Keratinocyte (primary cell): ENCODE results near the gene NEU4. TPM values are rescaled to one million over a fixed set of nuclear protein-coding genes. Genes with fewer than 3 reads are reported as not detected.

Experiments
- DNase-seq: peaks from one replicate; pipeline ENCODE4 v3.0.0-alpha.2; 2011; ENCODE audit warnings: low read depth, missing footprints, low spot score
- FAIRE-seq: peaks from 2 replicates; lab custom pipeline; 2011; peaks lifted over from hg19 to GRCh38; lab: Jason Lieb, UNC
- H2AFZ ChIP-seq: 2 replicates; pipeline ENCODE4 v1.6.0; 2012; ENCODE audit warnings: low read length, control low read depth, inconsistent platforms; ENCODE audit not compliant: control insufficient read depth
- H3K27ac ChIP-seq: 2 replicates; pipeline ENCODE4 v1.5.1; 2011; ENCODE audit warnings: low read length; ENCODE audit not compliant: control insufficient read depth, insufficient read depth
- H3K27me3 ChIP-seq: 3 replicates; pipeline ENCODE4 v1.6.0; 2011; ENCODE audit warnings: low read length; ENCODE audit not compliant: control insufficient read depth, insufficient read depth; ENCODE audit errors: extremely low read depth
- H3K36me3 ChIP-seq, 2 experiments: 2 replicates in 1 of 2; 3 replicates in 1 of 2; pipeline ENCODE4 v1.5.1; 2011; ENCODE audit warnings: low read length in 2 of 2, mild to moderate bottlenecking in 1 of 2; ENCODE audit not compliant: control insufficient read depth in 2 of 2, insufficient read depth in 2 of 2; ENCODE audit errors: extremely low read depth in 1 of 2
- H3K4me1 ChIP-seq: 3 replicates; pipeline ENCODE4 v1.5.1; 2011; ENCODE audit warnings: low read length; ENCODE audit not compliant: control insufficient read depth, insufficient read depth; ENCODE audit errors: extremely low read depth
- H3K4me2 ChIP-seq: 3 replicates; pipeline ENCODE4 v1.6.0; 2011; ENCODE audit warnings: low read depth, low read length; ENCODE audit not compliant: control insufficient read depth, insufficient read depth; ENCODE audit errors: extremely low read depth
- H3K4me3 ChIP-seq, 3 experiments: fragments of 200-600 bp in 1 of 3; sonication (generic) in 1 of 3; 2 replicates in 2 of 3; 3 replicates in 1 of 3; pipeline ENCODE4 v1.5.1; 2011 to 2016; ENCODE audit warnings: low read length in 3 of 3, mild to moderate bottlenecking in 3 of 3, control low read depth in 2 of 3, inconsistent platforms in 1 of 3, low read depth in 1 of 3, mixed read lengths in 1 of 3, mixed run types in 1 of 3, moderate library complexity in 1 of 3; ENCODE audit not compliant: control insufficient read depth in 2 of 3, insufficient read depth in 2 of 3; ENCODE audit errors: extremely low read depth in 1 of 3
- H3K79me2 ChIP-seq: 2 replicates; pipeline ENCODE4 v1.6.0; 2012; ENCODE audit warnings: low read length; ENCODE audit not compliant: control insufficient read depth, insufficient read depth
- H3K9ac ChIP-seq: 3 replicates; pipeline ENCODE4 v1.6.0; 2011; ENCODE audit warnings: low read length; ENCODE audit not compliant: control insufficient read depth, insufficient read depth; ENCODE audit errors: extremely low read depth
- H3K9me1 ChIP-seq: 3 replicates; pipeline ENCODE4 v1.6.0; 2011; ENCODE audit warnings: low read length; ENCODE audit not compliant: control insufficient read depth, insufficient read depth; ENCODE audit errors: extremely low read depth
- H3K9me3 ChIP-seq: 2 replicates; pipeline ENCODE4 v1.5.1; 2012; ENCODE audit warnings: low read depth, low read length; ENCODE audit not compliant: control insufficient read depth
- H4K20me1 ChIP-seq: 3 replicates; pipeline ENCODE4 v1.6.0; 2011; ENCODE audit warnings: low read length; ENCODE audit not compliant: control insufficient read depth, insufficient read depth; ENCODE audit errors: extremely low read depth
- EZH2 ChIP-seq: IDR thresholded peaks from one replicate; pipeline ENCODE4 v1.6.1; 2012; ENCODE audit warnings: inconsistent platforms, mild to moderate bottlenecking, low read length, moderate library complexity
- dilution Hi-C: fragments of 300-500 bp; cut with MboI; formaldehyde crosslinking; loops from one replicate; pipeline ENCODE4 v1.7.0; 2020; ENCODE audit warnings: low sequenced_read_pairs; ENCODE audit not compliant: extremely low pct_ligation_motif_present
- polyA plus RNA-seq, 5 experiments: library from polyadenylated mRNA; depleted of rRNA in 3 of 5; stranded (reverse) in 3 of 5; stranded (forward) in 1 of 5; unstranded in 1 of 5; fragments of >200 nt; gene quantifications; 1 replicate in 1 of 5; 2 replicates in 3 of 5; 3 replicates in 1 of 5; pipeline versions ENCODE4 v1.2.1 to v1.2.3, GENCODE V29; 2011 to 2012; ENCODE audit warnings: missing spikeins in 2 of 5, low read depth in 1 of 5, low replicate concordance in 1 of 5
- TF ChIP-seq, protein P1 (sequence below), 3 experiments: IDR thresholded peaks in 1 of 3; conservative IDR thresholded peaks in 1 of 3; optimal IDR thresholded peaks in 1 of 3; 2 replicates in 2 of 3; 3 replicates in 1 of 3; pipeline versions ENCODE3 to v1.5.1; 2011; ENCODE audit warnings: low read length in 3 of 3, mild to moderate bottlenecking in 3 of 3, moderate library complexity in 2 of 3, control low read depth in 1 of 3, inconsistent platforms in 1 of 3; ENCODE audit not compliant: insufficient read depth in 2 of 3; ENCODE audit errors: extremely low read depth in 1 of 3

Gene NEU4
- polyA plus RNA-seq, 1 donor (not counting 4 experiments of a cell fraction or from before 2014, with no cell fraction given) = not detected

DNA sequence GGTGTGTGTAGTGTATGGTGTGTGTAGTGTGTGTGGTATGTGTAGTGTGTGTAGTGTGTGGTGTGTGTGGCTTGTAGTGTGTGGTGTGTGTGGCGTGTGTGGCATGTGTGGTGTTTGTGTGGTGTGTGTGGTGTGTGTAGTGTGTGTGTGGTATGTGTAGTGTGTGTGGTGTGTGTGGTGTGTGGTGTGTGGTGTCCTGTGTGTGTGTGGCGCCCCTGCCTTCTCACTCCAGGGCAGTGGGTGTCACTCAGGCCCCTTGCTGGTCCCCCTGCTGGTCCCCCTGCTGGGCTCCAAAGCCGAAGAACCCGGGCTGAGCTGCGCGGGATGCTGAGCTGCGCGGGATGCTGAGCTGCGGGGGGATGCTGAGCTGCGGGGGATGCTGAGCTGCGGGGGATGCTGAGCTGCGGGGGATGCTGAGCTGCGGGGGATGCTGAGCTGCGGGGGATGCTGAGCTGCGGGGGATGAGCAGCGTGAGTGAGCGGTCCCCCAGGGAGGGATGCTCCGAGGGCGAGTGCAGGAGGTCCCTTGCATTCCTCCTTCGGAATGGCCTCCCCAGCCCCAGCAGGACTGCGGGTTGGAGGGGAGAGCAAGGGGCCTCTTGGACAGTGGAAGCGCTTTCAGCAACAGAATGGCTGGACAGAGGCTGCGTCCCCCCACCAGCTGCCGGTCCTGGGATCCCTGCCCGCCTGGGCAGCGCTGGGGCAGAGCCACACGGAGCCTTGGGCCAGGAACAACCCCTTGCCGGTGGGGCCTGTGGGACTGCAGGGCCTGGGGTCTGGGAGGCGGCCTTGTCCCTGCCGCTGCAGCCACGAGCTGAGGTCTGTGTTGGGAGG, 57.2 kb downstream of the NEU4 start:
- H3K79me2 ChIP-seq = no peaks in the 10 kb centered on the region
- H3K4me2 ChIP-seq = no peak overlapping the region
- H2AFZ ChIP-seq = no peak overlapping the region
- H3K9me1 ChIP-seq = no peaks in the 10 kb centered on the region
- no peaks in the 10 kb centered on the region for H3K36me3 ChIP-seq
- FAIRE-seq = no peak
- H3K9ac ChIP-seq = no peak overlapping the region
- H3K27ac ChIP-seq = no peak overlapping the region
- DNase-seq = no peak
- H3K4me1 ChIP-seq = no peaks in the 10 kb centered on the region
- no peaks in the 10 kb centered on the region for H3K9me3 ChIP-seq
- dilution Hi-C loops = no loop called here
- H3K4me3 ChIP-seq = no peak overlapping the region
- TF ChIP-seq EZH2 = peak; percentile 20
- TF ChIP-seq, protein P1, sequence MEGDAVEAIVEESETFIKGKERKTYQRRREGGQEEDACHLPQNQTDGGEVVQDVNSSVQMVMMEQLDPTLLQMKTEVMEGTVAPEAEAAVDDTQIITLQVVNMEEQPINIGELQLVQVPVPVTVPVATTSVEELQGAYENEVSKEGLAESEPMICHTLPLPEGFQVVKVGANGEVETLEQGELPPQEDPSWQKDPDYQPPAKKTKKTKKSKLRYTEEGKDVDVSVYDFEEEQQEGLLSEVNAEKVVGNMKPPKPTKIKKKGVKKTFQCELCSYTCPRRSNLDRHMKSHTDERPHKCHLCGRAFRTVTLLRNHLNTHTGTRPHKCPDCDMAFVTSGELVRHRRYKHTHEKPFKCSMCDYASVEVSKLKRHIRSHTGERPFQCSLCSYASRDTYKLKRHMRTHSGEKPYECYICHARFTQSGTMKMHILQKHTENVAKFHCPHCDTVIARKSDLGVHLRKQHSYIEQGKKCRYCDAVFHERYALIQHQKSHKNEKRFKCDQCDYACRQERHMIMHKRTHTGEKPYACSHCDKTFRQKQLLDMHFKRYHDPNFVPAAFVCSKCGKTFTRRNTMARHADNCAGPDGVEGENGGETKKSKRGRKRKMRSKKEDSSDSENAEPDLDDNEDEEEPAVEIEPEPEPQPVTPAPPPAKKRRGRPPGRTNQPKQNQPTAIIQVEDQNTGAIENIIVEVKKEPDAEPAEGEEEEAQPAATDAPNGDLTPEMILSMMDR (optimal IDR thresholded peaks at IDR 0.05 in 1 of 3, IDR thresholded peaks at IDR 0.05 in 1 of 3, conservative IDR thresholded peaks at IDR 0.05 in 1 of 3; ENCODE audit: extremely low read depth in 1 of 3, insufficient read depth in 2 of 3, low read length in 3 of 3) = no peak
- H3K27me3 ChIP-seq = peaks cover 77% of the 10 kb centered on the region
- H4K20me1 ChIP-seq = peaks cover 4% of the 10 kb centered on the region

Other genes with a start within 250 kb of the NEU4 start
- gene THAP4, start 172.0 kb upstream of the NEU4 start, polyA plus RNA-seq = 30.3 to 39.5 TPM (median 36.2 TPM) in 3 replicates
- gene ATG4B, start 171.5 kb upstream of the NEU4 start, polyA plus RNA-seq = 69.0 to 96.0 TPM (median 72.3 TPM) in 3 replicates
- gene DTYMK, start 122.4 kb upstream of the NEU4 start, polyA plus RNA-seq = 19.4 to 32.1 TPM (median 31.6 TPM) in 3 replicates
- 17.3 to 21.1 TPM (median 19.1 TPM) in 3 replicates for gene ING5, start 107.2 kb upstream of the NEU4 start, polyA plus RNA-seq
- gene D2HGDH, start 74.6 kb upstream of the NEU4 start, polyA plus RNA-seq = 5.4 to 10.8 TPM (median 5.8 TPM) in 3 replicates
- 0.05 TPM in 1 of 3 replicates, not detected in the others for gene GAL3ST2, start 32.4 kb upstream of the NEU4 start, polyA plus RNA-seq
- gene PDCD1, start 49.7 kb downstream of the NEU4 start, polyA plus RNA-seq = not detected in 3 replicates
- gene RTP5, start 60.5 kb downstream of the NEU4 start, polyA plus RNA-seq = not detected in 3 replicates